ENCODE results near the gene FBL.

- TF ChIP-seq CTCF (IDR thresholded peaks at IDR 0.05; ENCODE audit: low read depth, low read length, missing input control) (no peak), MAX (IDR thresholded peaks at IDR 0.05) (no peak), RAD21 (IDR thresholded peaks at IDR 0.05) (no peak), EGR1 (IDR thresholded peaks at IDR 0.05; ENCODE audit: low read depth in 2 of 2) (no peak), HNF4A (conservative IDR thresholded peaks at IDR 0.05) (no peak), YY1 (IDR thresholded peaks at IDR 0.05) (no peak), JUND (IDR thresholded peaks at IDR 0.05) (no peak), GABPA (IDR thresholded peaks at IDR 0.05 in 1 of 2, conservative IDR thresholded peaks at IDR 0.05 in 1 of 2) (no peak), REST (IDR thresholded peaks at IDR 0.05) (no peak), SP1 (IDR thresholded peaks at IDR 0.05) (no peak), TAF1 (conservative IDR thresholded peaks at IDR 0.05) (no peak), ZBTB33 (IDR thresholded peaks at IDR 0.05) (no peak), RXRA (IDR thresholded peaks at IDR 0.05) (no peak)
These were observed 19.0 kb downstream of the FBL start for GRCh38 chr19:39827216-39827615.

All from liver (tissue), 3 donors.